Prostate gland (tissue), 2 donors: ENCODE data around the gene C20orf96. TPM values are rescaled to one million over a fixed set of nuclear protein-coding genes. Genes with fewer than 3 reads are reported as not detected.

Experiments
- DNase-seq: peaks from one replicate; pipeline ENCODE4 v3.0.0-alpha.2; 2019; ENCODE audit warnings: low spot score
- H3K27ac ChIP-seq, 2 donors: fragments of 200-600 bp; sonication (generic); 2 replicates each; pipeline ENCODE4 v1.5.1; 2017 to 2019
- H3K27me3 ChIP-seq: fragments of 200-600 bp; sonication (generic); replicated peaks from 2 replicates; pipeline ENCODE4 v1.5.1; 2019; ENCODE audit not compliant: insufficient read depth
- H3K36me3 ChIP-seq, 2 donors: fragments of 200-600 bp; sonication (generic); 1 replicate in 1 of 2; 2 replicates in 1 of 2; pipeline versions ENCODE4 v1.5.1 to v1.8.1; 2017 to 2019
- H3K4me1 ChIP-seq: fragments of 200-600 bp; sonication (generic); replicated peaks from 2 replicates; pipeline ENCODE4 v1.5.1; 2019
- H3K4me3 ChIP-seq, 2 donors: fragments of 200-600 bp; sonication (generic); 2 replicates each; pipeline ENCODE4 v1.5.1; 2017 to 2019
- H3K9me3 ChIP-seq: fragments of 200-600 bp; sonication (generic); 2 replicates; pipeline ENCODE4 v1.5.1; 2017
- CTCF ChIP-seq, 4 experiments: fragments of 200-600 bp in 2 of 4; fragments of 450-650 bp in 2 of 4; sonication (generic) in 2 of 4; IDR thresholded peaks; 1 replicate in 3 of 4; 2 replicates in 1 of 4; pipeline ENCODE4 v1.5.1; 2016 to 2019; ENCODE audit warnings: antibody characterized with exemption in 4 of 4, mild to moderate bottlenecking in 2 of 4, moderate library complexity in 2 of 4
- POLR2A ChIP-seq: fragments of 450-650 bp; IDR thresholded peaks from one replicate; pipeline ENCODE4 v1.6.1; 2016; ENCODE audit warnings: antibody characterized with exemption, mild to moderate bottlenecking
- POLR2AphosphoS5 ChIP-seq: sonication (generic); formaldehyde crosslinking; IDR thresholded peaks from one replicate; pipeline ENCODE4 v1.6.1; 2017; ENCODE audit warnings: antibody characterized with exemption
- WGBS: methylation state at CpG from one replicate; pipeline ENCODE4 v1.1.5; 2018; 5-methylcytosine and 5-hydroxymethylcytosine counted together
- intact Hi-C: fragments of 100-400 bp; cut with DNase I; formaldehyde crosslinking; loops from one replicate; pipeline ENCODE4 v1.14.2; 2022
- total RNA-seq, 2 donors: library from RNA; depleted of rRNA; stranded (reverse); fragments of >200 nt; gene quantifications; one replicate each; pipeline ENCODE4 v1.1.0, GENCODE V29; 2016

Gene C20orf96
- total RNA-seq, 2 donors from 2014 or later: 4.7 to 16.1 TPM

- Histone ChIP-seq H3K4me3 (no peak overlapping the region), H3K27ac (no peak overlapping the region), H3K27me3 (no peaks in the 10 kb centered on the region), H3K9me3 (no peaks in the 10 kb centered on the region), H3K4me1 (peaks cover 18% of the 10 kb centered on the region), H3K36me3 (no peaks in the 10 kb centered on the region)
- TF ChIP-seq CTCF (IDR thresholded peaks at IDR 0.05) (no peak), POLR2AphosphoS5 (no peak), POLR2A (no peak)
- intact Hi-C loops: no loop called here
- no peak for DNase-seq
- WGBS: 68% methylated on average over 13 of the region's 13 CpGs
Measured at GRCh38 chr20:301886-302848, 11.6 kb upstream of the C20orf96 start.

DNA sequence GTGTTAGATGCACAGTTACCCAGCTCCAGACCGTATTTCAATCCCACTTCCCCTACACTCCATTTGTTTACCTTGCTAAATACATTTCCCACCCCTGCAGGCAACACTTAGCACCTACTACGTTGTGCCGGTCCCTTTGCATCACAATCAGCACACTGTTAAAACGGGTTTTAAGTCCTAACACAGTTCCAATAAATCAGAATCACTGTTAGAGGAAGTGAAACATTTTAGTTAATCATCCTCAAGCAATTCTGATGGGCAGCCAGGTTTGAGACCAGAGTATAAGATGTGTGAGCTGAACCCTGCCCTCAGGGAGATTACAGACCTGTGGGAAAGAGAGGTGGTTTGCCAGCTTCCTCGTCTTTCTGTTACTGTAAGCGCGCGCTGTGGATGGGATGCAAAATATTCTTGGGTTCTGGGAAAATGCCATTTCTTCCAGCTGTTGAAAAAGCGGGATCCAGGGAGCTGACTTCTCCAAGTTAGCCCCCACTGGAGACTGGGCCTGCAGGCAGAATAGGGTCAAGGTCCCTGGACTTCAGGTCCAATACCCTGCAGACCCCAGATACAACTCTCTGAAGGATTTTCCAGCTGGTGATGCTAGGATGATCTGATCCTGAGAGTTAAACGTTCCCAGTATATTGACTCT, 9.9 kb upstream of the C20orf96 start:
- H3K4me3 ChIP-seq: peak overlapping the region in 1 of 2 donors; percentile 95
- intact Hi-C loops: no loop called here
- no peaks in the 10 kb centered on the region for H3K27me3 ChIP-seq
- no peak for DNase-seq
- TF ChIP-seq POLR2AphosphoS5 (no peak), CTCF (IDR thresholded peaks at IDR 0.05) (no peak), POLR2A (no peak)
- 39% methylated on average over 10 of the region's 10 CpGs for WGBS
- H3K36me3 ChIP-seq: no peaks in the 10 kb centered on the region
- no peaks in the 10 kb centered on the region for H3K9me3 ChIP-seq
- peaks cover 18% of the 10 kb centered on the region for H3K4me1 ChIP-seq
- peak overlapping the region in 1 of 2 donors; percentile 4 for H3K27ac ChIP-seq

GRCh38 chr20:298776-299391, 8.3 kb upstream of the C20orf96 start:
- Histone ChIP-seq H3K9me3 (no peaks in the 10 kb centered on the region), H3K4me3 (peak overlapping the region; percentile 85 to 95), H3K4me1 (peaks cover 18% of the 10 kb centered on the region), H3K36me3 (no peaks in the 10 kb centered on the region), H3K27me3 (no peaks in the 10 kb centered on the region), H3K27ac (peak overlapping the region; percentile 97 to 99)
- WGBS: 3% methylated on average over 15 of the region's 15 CpGs
- TF ChIP-seq CTCF (IDR thresholded peaks at IDR 0.05) (no peak), POLR2AphosphoS5 (no peak), POLR2A (no peak)
- DNase-seq: no peak
- intact Hi-C loops: no loop called here

DNA sequence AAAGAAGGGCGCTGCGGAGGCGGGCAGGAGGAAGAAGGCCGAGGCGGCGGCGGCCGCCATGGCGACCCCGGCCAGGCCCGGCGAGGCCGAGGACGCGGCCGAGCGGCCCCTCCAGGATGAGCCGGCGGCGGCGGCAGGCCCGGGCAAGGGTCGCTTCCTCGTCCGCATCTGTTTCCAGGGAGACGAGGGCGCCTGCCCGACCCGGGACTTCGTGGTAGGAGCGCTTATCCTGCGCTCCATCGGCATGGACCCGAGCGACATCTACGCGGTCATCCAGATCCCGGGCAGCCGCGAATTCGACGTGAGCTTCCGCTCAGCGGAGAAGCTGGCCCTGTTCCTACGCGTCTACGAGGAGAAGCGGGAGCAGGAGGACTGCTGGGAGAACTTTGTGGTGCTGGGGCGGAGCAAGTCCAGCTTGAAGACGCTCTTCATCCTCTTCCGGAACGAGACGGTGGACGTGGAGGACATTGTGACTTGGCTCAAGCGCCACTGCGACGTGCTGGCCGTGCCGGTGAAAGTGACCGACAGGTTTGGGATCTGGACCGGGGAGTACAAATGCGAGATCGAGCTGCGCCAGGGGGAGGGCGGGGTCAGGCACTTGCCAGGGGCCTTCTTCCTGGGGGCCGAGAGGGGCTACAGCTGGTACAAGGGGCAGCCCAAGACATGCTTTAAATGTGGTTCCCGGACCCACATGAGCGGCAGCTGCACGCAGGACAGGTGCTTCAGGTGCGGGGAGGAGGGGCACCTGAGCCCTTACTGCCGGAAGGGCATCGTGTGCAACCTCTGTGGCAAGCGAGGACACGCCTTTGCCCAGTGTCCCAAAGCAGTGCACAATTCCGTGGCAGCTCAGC, 7.6 kb upstream of the C20orf96 start:
- H3K4me3 ChIP-seq: peak overlapping the region; percentile 85 to 95
- no peak for TF ChIP-seq CTCF (IDR thresholded peaks at IDR 0.05)
- TF ChIP-seq POLR2A: peak; percentile 48
- TF ChIP-seq POLR2AphosphoS5: peak; percentile 29
- peak; percentile 53 for DNase-seq

More for the DNA sequence above, 7.6 kb upstream of the C20orf96 start:
- H3K4me1 ChIP-seq: peaks cover 18% of the 10 kb centered on the region
- peak overlapping the region; percentile 97 to 99 for H3K27ac ChIP-seq
- under 1% methylated on average over 37 of the region's 75 CpGs for WGBS
- intact Hi-C loops: loop anchor here (2.0 kb wide), 1 partner anchor 27 kb away; the partner anchor contains the start of gene SOX12
- H3K36me3 ChIP-seq: no peaks in the 10 kb centered on the region
- H3K27me3 ChIP-seq: no peaks in the 10 kb centered on the region
- H3K9me3 ChIP-seq: no peaks in the 10 kb centered on the region
